ENCODE data around the gene CTNNA1.

GRCh38 chr5:138933522-138934290 lies 180.5 kb downstream of the CTNNA1 start:
- TF ChIP-seq CTCF (IDR thresholded peaks at IDR 0.05) = no peak
- TF ChIP-seq POLR2A (IDR thresholded peaks at IDR 0.05) = no peak

Measured in body of pancreas (tissue), 4 donors.